T47D (cell line): Measurements from ENCODE around the gene EPSTI1.
"Not testable (repeated sequence)": the region's sequence is repeated elsewhere in the genome, so short reads cannot be mapped to it uniquely, and the experiment has no call there.

ENCODE experiments used
- DNase-seq, 2 experiments: peaks; one replicate each; pipeline versions ENCODE4 v3.0.0 to v3.0.0-alpha.2; 2011 to 2012; ENCODE audit warnings: low read depth in 1 of 2, low spot score in 1 of 2
- JUND ChIP-seq: IDR thresholded peaks from 2 replicates; pipeline ENCODE4 v1.6.1; 2012; ENCODE audit warnings: low read depth
- in situ Hi-C: cut with HindIII; loops from 2 replicates; pipeline ENCODE4 v1.10.0; 2016; ENCODE audit warnings: low sequenced_read_pairs, low pct_unique_long_range_greater_than_20kb

The EPSTI1 gene

GRCh38 chr13:42991898-42992763 lies at the start of gene EPSTI1:
Gene EPSTI1, minus strand, starts transcription at chr13:42992241. Its CDS starts 76 bp downstream, at chr13:42992165.
- peak; percentile 18 to 20 for DNase-seq
- no peak for TF ChIP-seq JUND
- in situ Hi-C loops: no loop called here

GRCh38 chr13:43041369-43041921 lies 49.4 kb upstream of the EPSTI1 start:
- in situ Hi-C loops: no loop called here
- DNase-seq: no peak
- TF ChIP-seq JUND: no peak

GRCh38 chr13:43040581-43041368 lies 48.7 kb upstream of the EPSTI1 start:
- in situ Hi-C loops, DNase-seq: not testable (repeated sequence)

GRCh38 chr13:43039966-43040365 lies 47.9 kb upstream of the EPSTI1 start:
- no peak for TF ChIP-seq JUND
- in situ Hi-C loops: no loop called here
- no peak for DNase-seq

GRCh38 chr13:43036351-43037250 lies 44.6 kb upstream of the EPSTI1 start:
- no peak for DNase-seq

GRCh38 chr13:43033038-43033437 lies 41.0 kb upstream of the EPSTI1 start:
- no peak for TF ChIP-seq JUND
- DNase-seq: no peak

More at GRCh38 chr13:43036351-43037250, 44.6 kb upstream of the EPSTI1 start:
- in situ Hi-C loops: no loop called here
- no peak for TF ChIP-seq JUND

GRCh38 chr13:43031881-43032280 lies 39.8 kb upstream of the EPSTI1 start:
- DNase-seq: no peak
- no peak for TF ChIP-seq JUND
- in situ Hi-C loops: no loop called here

More at GRCh38 chr13:43033038-43033437, 41.0 kb upstream of the EPSTI1 start:
- in situ Hi-C loops: no loop called here

GRCh38 chr13:43030548-43030947 lies 38.5 kb upstream of the EPSTI1 start:
- DNase-seq: no peak
- in situ Hi-C loops: no loop called here
- no peak for TF ChIP-seq JUND

GRCh38 chr13:43026262-43026661 lies 34.2 kb upstream of the EPSTI1 start:
- in situ Hi-C loops: no loop called here
- no peak for DNase-seq
- TF ChIP-seq JUND: no peak

GRCh38 chr13:43023289-43023963 lies 31.4 kb upstream of the EPSTI1 start, which contains the start of gene DNAJC15:
Gene DNAJC15, plus strand, starts transcription at chr13:43023586. Its CDS starts 41 bp downstream, at chr13:43023627.
- peak; percentile 26 to 78 for DNase-seq
- in situ Hi-C loops: no loop called here
- no peak for TF ChIP-seq JUND

- in situ Hi-C loops: no loop called here
- DNase-seq: no peak
- TF ChIP-seq JUND: no peak
Observed at GRCh38 chr13:43022934-43023288, 30.9 kb upstream of the EPSTI1 start.
